Stimulated activated naive CD4-positive, alpha-beta T cell (primary cell): Measurements from ENCODE around the gene KHDC1.
"Not testable (repeated sequence)": the region's sequence is repeated elsewhere in the genome, so short reads cannot be mapped to it uniquely, and the experiment has no call there.

ENCODE experiments used
- DNase-seq, 6 experiments: peaks; one replicate each; lab custom pipeline; 2025; lab: John Stamatoyannopoulos, UW

The KHDC1 gene

DNA sequence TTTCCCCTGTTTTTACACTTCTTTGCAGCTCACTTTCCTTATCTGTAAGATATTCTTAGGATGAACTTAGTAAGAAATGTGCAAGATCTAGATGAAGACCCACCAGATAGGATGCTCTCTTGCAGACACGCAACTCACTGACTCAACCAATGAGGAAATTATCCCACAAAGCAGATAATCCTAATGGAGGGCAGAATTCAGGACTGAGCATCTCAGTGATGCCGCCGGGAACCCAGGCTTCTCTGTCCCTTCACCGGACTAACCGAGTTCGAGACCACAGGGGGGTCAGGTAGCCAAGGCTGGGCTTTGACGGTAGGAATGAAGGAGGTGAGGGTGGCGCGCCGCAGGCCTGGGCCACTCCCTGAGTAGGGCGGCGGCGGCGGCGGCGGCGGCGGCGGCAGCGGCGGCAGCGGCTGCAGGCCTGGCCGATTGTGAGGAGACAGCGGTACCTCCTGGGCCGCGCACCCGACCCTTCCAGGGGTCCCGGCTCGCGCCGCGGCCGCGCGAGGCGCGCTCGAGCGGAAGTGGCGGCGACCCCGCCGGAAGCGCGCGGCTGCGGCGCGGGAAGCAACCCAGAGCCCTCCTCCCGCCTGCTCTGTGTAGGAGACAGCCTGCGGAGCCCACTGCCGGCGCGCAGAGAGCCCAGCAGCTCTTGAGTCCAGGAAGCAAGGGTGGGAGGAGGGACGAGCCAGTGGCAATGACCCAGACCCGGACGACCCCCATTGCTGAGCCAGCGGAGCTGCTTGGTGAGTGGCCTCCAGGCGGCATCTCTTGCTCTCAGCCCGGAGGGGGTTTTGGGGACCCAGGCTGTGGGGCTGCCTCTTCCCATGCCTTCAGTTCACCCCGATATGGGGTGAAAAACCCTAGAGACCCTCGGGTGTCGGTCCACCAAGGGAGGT is at the start of gene KHDC1:
KHDC1 (minus strand) TSS at position 526 of the 899 bp plus-strand sequence. CDS start 20,679 bp downstream, outside the sequence.
- DNase-seq = peak in 5 of 6 experiments; percentile 23 to 59 (median 44)

- DNase-seq = not testable (repeated sequence)
Observed at GRCh38 chr6:73310503-73310845, 47.5 kb upstream of the KHDC1 start.

DNA sequence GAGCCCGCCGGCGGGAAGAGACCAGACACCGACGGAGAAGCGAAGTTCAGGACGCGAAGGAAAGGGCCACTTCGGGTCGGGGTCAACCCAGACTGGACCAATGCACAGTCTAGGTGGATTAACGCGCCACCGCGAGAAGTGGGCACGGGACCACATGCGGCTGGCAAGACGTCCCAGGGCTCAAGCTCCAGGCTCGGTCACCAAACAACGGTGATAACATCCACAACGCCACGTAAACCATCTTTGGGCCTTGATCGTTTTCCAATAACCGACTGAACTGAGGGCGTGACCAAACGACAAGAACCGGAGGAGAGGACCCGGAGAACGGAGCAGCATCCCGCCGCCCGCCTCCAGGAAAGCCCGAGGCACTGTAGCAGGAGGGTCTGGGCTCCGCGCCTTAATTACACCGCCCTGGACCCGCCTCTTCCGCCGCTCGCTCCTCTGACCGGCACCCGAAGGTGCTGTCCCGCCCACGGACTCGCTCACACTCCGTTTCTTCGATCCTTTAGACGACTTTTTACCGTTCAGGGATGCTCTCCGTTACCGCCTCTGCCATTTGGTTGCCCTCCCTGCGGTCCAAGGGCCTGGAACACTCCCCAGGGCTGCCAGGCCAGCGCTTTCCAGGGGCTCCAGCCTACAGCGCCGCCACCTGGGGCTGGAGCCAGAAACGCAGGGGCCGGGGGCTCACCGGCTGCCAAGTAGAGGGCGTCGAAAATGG is 46.9 kb upstream of the KHDC1 start:
- DNase-seq = peak in 2 of 6 experiments; percentile 9 to 34

- DNase-seq = no peak
Observed at GRCh38 chr6:73309535-73309784, 46.5 kb upstream of the KHDC1 start.

DNA sequence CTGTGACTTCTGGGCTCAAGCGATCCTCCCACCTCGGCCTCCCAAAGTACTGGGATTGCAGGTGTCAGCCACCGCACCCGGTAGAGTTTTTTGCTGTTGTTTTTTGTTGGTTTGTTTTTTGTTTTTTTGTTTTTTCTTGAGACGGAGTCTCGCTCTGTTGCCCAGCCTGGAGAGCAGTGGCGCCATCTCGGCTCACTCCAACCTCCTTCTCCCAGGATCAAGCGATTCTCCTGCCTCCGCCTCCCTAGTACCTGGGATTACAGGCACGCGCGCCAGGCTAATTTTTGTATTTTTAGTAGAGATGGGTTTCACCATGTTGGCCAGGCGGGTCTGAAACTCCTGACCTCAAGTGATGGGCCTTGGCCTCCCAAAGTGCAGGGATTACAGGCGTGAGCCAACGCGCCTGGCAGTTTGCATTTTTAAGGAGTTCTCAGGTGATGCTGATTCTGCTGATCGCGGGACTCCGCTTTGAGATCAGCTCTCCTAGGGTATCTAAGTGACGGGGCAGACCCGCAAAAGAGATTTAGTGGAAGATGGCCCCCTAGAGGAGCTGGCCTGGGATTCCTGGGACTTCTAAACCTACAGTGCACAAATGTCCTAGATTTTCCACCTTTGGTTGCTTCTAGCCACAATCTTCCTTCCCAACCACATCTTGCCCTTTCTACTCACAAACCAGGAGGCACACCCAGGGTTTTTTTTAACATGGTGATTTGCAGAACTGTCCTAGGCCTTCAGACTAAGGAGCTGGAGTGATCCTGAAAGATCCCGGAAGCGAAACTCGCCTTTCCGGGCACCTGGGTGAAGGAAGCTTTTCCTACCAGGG is 45.9 kb upstream of the KHDC1 start:
- DNase-seq = no peak

- DNase-seq = not testable (repeated sequence)
Observed at GRCh38 chr6:73303773-73304172, 40.8 kb upstream of the KHDC1 start.

GRCh38 chr6:73302339-73302738 is 39.3 kb upstream of the KHDC1 start:
- DNase-seq = no peak

GRCh38 chr6:73299151-73299971 is 36.4 kb upstream of the KHDC1 start:
- no peak for DNase-seq

DNA sequence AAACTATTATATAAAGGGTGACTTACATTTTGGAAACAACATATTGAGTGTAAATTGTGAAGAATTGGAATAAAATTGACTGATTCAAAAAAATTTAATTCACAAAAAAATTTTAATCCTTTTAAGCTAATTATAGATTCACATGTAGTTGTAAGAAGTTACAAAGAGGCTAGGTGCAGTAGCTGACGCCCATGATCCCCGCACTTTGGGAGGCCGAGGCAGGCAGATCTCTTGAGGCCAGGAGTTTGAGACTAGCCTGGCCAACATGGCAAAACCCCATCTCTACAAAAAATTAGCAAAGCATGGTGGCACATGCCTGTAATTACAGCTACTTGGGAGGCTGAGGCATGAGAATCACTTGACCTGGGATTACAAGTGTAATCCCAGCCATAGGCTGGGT is 30.3 kb upstream of the KHDC1 start:
- no peak for DNase-seq

- DNase-seq = no peak
Observed at GRCh38 chr6:73290435-73290834, 27.4 kb upstream of the KHDC1 start.

DNA sequence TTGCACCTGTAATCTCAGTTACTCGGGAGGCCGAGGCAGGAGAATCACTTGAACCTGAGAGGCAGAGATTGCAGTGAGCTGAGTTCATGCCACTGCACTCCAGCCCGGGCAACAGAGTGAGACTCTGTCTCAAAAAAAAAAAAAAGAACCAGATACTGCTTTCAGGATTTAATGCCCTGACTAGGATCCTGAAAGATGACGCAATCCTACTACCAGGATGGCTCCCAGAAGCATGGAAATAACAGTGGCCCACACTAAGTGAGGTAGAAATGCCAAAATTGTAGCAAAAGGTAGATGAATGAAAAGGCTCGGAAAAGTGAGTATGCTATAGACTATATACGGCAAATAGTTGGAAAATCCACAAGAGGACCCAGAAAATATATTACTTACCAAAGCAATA is 23.8 kb upstream of the KHDC1 start:
- no peak for DNase-seq

DNA sequence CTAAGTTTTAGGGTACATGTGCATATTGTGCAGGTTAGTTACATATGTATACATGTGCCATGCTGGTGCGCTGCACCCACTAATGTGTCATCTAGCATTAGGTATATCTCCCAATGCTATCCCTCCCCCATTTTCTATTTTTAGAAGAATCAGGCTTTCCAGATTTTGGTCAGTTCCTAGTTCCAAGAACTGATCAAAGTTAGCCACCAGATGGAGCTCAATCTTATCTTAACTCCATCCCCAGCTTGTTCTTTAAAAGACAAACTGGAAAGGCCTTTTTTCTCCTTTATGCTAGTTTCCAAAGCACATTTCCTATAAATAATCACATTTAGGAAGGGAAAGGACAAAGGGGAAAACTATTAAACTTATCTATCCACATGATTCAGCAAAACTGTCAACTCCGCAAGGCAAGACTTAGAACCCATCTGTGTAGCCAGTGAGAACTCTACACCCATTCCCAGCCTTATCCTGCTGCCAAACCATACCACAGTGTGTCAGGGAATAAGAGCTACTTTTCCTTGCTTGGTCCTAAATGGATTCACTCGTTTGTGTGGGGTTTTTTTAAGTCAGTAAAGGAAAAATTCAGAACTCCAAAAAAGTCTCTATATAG is 22.8 kb upstream of the KHDC1 start:
- no peak for DNase-seq

- no peak for DNase-seq
Observed at GRCh38 chr6:73282871-73283270, 19.9 kb upstream of the KHDC1 start.

- DNase-seq = not testable (repeated sequence)
Observed at GRCh38 chr6:73281684-73282083, 18.7 kb upstream of the KHDC1 start.

- not testable (repeated sequence) for DNase-seq
Observed at GRCh38 chr6:73269296-73269695, 6.3 kb upstream of the KHDC1 start.

DNA sequence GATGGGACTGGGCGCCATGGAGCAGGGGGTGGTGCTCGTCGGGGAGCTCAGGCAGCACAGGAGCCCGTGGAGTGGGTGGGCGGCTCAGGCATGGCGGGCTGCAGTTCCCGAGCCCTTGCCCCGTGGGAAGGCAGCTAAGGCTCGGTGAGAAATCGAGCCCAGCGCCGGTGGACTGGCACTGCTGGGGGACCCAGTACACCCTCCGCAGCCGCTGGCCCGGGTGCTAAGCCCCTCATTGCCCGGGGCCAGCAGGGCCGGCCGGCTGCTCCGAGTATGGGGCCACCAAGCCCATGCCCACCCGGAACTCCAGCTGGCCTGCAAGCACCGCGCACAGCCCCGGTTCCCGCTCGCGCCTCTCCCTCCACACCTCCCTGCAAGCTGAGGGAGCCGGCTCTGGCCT is 5.9 kb upstream of the KHDC1 start:
- not testable (repeated sequence) for DNase-seq

DNA sequence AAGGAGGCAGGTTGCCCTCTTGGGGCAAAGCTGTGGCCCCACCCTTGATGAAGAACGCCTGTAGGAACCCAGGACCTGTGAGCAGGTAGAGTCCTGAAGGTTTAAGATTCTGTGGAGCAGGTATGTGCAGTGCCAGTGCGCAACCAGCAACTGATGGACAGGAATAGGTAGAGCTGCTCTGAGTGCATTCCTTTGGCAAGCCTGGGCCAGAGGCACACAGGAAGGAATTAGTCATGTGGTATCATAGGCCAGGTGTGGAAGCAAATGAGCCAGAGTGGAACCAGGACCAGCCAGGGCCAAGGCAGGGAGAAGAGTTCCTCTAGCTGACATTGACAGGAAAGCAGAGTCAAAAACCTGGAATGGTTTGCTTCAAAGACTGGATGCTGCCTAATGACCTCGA is 1.4 kb upstream of the KHDC1 start:
- DNase-seq = no peak

DNA sequence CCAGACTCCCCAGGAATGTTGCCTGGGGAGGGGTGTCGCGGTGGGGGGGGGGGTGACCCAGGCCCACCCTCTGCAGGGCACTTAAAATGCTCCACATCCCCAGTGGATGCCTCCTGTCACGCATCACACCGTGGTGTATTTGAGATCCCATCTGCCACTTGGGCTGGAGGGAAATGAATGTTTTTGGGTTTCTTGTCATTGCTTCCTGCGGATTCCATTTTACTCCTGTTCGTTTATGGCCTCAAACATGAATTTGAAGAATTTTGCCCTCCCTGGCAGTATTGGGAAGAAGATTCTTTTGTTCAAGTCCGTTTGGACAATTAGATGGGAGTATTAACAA is 544 bp upstream of the KHDC1 start:
- DNase-seq = no peak

- DNase-seq = no peak
Observed at GRCh38 chr6:73258721-73259120, 4.3 kb downstream of the KHDC1 start.

DNA sequence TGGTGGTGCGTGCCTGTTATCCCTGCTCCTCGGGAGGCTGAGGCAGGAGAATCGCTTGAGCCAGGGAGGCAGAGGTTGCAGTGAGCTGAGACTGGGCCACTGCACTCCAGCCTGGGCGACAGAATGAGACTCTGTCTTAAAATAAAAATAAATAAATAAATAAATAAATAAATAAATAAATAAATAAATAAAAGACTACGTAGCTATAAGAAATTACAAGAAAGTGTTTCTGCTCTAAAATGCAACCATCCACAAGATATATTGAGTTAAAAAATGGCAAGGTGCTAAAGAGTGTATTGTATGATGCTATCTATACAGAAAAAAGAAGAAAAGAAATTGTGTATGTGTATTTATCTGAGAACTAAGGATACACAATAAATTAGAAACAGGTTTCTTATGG is 8.7 kb downstream of the KHDC1 start:
- DNase-seq = not testable (repeated sequence)

DNA sequence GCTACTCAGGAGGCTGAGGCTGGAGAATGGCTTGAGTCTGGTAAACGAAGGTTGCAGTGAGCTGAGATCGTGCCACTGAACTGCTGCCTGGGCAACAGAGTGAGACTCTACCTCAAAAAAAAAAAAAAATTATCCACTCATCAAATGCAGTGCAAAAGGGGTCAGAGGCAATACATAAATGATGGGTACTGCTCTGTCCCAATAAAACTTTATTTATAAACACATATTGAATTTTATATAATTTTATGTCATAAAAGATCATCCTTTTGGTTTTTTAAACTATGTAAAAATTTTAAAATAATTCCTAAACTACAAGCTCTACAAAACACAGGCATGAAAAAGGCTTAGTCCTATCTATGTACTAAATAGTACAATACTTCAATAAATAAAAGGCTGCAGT is 10.3 kb downstream of the KHDC1 start:
- DNase-seq = no peak
